SU-DHL-6 (cell line): ENCODE data around the gene PXDN.

Experiments used
- CTCF ChIP-seq: fragments of 200-600 bp; sonication (generic); IDR thresholded peaks from one replicate; pipeline ENCODE4 v1.5.1; 2017; ENCODE audit warnings: antibody characterized with exemption, mild to moderate bottlenecking, low read length, moderate library complexity; ENCODE audit not compliant: insufficient read depth, poor library complexity, severe bottlenecking
- EZH2phosphoT487 ChIP-seq: fragments of 200-600 bp; sonication (generic), shearing (Covaris generic); conservative IDR thresholded peaks from 2 replicates; pipeline ENCODE4 v1.6.1; 2018; ENCODE audit warnings: mild to moderate bottlenecking, antibody characterized with exemption, low read length, moderate library complexity, mixed read lengths

DNA sequence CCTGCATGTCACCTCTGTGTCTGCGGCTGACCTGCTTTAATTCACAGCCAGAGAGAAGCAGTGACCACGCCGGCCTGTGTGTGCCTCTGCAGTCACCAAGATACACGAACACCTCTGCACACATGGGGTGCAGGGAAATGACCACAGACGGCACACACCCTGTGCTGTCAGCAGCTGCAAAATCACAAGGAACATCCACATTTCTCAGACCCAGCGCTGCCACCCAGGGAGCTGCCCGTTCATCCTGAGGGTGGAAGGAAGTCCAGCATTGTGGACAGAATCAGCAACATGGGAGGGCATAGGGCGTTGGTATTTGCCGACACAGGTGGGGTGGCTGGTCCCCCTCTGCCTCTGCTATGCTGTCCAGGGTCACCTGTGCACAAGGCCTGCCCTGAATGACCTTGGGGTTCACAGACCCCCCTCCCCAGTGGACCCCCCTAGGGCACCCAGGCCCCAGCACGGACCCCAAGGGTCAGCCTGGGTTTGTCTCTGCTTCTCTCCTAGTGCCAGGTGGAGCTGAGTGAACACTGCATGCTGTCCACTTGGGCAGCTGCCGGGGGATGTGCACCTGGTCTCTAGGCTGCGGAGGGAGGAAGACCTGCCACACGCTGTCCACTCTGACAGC is 107.4 kb downstream of the PXDN start:
- TF ChIP-seq CTCF (no peak), EZH2phosphoT487 (no peak)
